GM12878 (cell line): ENCODE measurements around the gene ENDOG. TPM values are rescaled to one million over a fixed set of nuclear protein-coding genes. Genes with fewer than 3 reads are reported as not detected.

Source experiments
- BRCA1 ChIP-seq: IDR thresholded peaks from 2 replicates; pipeline ENCODE4 v1.6.1; 2011; ENCODE audit warnings: low read depth, low read length, improper control_type of control experiment
- FOXK2 ChIP-seq: fragments of 450-650 bp; IDR thresholded peaks from 2 replicates; pipeline ENCODE4 v1.6.1; 2017; ENCODE audit warnings: mild to moderate bottlenecking, moderate library complexity
- TCF7 ChIP-seq: IDR thresholded peaks from 2 replicates; pipeline ENCODE4 v1.6.1; 2014; ENCODE audit warnings: antibody characterized with exemption, borderline replicate concordance
- YY1 ChIP-seq: IDR thresholded peaks from 2 replicates; pipeline ENCODE4 v1.6.1; 2011; ENCODE audit warnings: low read depth, mild to moderate bottlenecking, low read length
- polyA plus RNA-seq, 11 experiments: library from polyadenylated mRNA; depleted of rRNA in 4 of 11; unstranded in 6 of 11; stranded (reverse) in 5 of 11; fragments of >200 nt; fragmentation: Nextera tagmentation in 4 of 11; fragmentation: Illumina TruSeq in 1 of 11; extraction: Ambion mirVana in 4 of 11; extraction: Trizol in 1 of 11; gene quantifications; 1 replicate in 1 of 11; 2 replicates in 10 of 11; pipeline versions ENCODE4 v1.2.1 to v1.2.3, GENCODE V29; 2011 to 2016; ENCODE audit warnings: inconsistent platforms in 2 of 11, missing spikeins in 2 of 11, low read depth in 1 of 11
- total RNA-seq, 4 experiments: library from RNA; depleted of rRNA in 3 of 4; stranded (reverse); fragments of >200 nt in 3 of 4; fragmentation: Illumina TruSeq in 1 of 4; extraction: Trizol in 1 of 4; gene quantifications; 2 replicates each; pipeline versions ENCODE4 v1.2.1 to v1.2.3, GENCODE V29; 2013 to 2021
- TF ChIP-seq, protein P1 (sequence below): fragments of 450-650 bp; IDR thresholded peaks from 2 replicates; pipeline ENCODE4 v1.6.1; 2017; ENCODE audit warnings: mild to moderate bottlenecking, moderate library complexity

ENDOG gene
- total and polyA plus RNA-seq, 10 of the 15 experiments (the other 5 are each of a cell fraction or from before 2014, with no cell fraction given) = 0.84 to 29.2 (median 9.0) TPM

- TF ChIP-seq, protein P1, sequence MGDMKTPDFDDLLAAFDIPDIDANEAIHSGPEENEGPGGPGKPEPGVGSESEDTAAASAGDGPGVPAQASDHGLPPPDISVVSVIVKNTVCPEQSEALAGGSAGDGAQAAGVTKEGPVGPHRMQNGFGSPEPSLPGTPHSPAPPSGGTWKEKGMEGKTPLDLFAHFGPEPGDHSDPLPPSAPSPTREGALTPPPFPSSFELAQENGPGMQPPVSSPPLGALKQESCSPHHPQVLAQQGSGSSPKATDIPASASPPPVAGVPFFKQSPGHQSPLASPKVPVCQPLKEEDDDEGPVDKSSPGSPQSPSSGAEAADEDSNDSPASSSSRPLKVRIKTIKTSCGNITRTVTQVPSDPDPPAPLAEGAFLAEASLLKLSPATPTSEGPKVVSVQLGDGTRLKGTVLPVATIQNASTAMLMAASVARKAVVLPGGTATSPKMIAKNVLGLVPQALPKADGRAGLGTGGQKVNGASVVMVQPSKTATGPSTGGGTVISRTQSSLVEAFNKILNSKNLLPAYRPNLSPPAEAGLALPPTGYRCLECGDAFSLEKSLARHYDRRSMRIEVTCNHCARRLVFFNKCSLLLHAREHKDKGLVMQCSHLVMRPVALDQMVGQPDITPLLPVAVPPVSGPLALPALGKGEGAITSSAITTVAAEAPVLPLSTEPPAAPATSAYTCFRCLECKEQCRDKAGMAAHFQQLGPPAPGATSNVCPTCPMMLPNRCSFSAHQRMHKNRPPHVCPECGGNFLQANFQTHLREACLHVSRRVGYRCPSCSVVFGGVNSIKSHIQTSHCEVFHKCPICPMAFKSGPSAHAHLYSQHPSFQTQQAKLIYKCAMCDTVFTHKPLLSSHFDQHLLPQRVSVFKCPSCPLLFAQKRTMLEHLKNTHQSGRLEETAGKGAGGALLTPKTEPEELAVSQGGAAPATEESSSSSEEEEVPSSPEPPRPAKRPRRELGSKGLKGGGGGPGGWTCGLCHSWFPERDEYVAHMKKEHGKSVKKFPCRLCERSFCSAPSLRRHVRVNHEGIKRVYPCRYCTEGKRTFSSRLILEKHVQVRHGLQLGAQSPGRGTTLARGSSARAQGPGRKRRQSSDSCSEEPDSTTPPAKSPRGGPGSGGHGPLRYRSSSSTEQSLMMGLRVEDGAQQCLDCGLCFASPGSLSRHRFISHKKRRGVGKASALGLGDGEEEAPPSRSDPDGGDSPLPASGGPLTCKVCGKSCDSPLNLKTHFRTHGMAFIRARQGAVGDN = no peak
- TF ChIP-seq YY1 (no peak), FOXK2 (no peak), TCF7 (no peak), BRCA1 (no peak)
Measured at GRCh38 chr9:128818839-128819715, 777 bp downstream of the ENDOG start (continued).
